Neural progenitor cell (in vitro differentiated cells): Measurements from ENCODE around the gene CDH13. TPM values are rescaled to one million over a fixed set of nuclear protein-coding genes. Genes with fewer than 3 reads are reported as not detected.

Experiments
- DNase-seq: peaks from one replicate; pipeline ENCODE4 v3.0.0-alpha.2; 2016; ENCODE audit warnings: low spot score
- H2AFZ ChIP-seq: fragments of 200-600 bp; sonication (generic); replicated peaks from 2 replicates; pipeline ENCODE4 v1.6.1; 2016; ENCODE audit warnings: antibody characterized with exemption
- H3F3A ChIP-seq: fragments of 200-600 bp; sonication (generic); 2 replicates; pipeline ENCODE4 v1.6.1; 2016; ENCODE audit warnings: antibody characterized with exemption, low read depth
- H3K27ac ChIP-seq: fragments of 200-600 bp; sonication (generic); 2 replicates; pipeline ENCODE4 v1.5.1; 2016; ENCODE audit warnings: mild to moderate bottlenecking
- H3K27me3 ChIP-seq: fragments of 200-600 bp; sonication (generic); 2 replicates; pipeline ENCODE4 v1.6.1; 2016; ENCODE audit warnings: mild to moderate bottlenecking, moderate library complexity
- H3K36me3 ChIP-seq: fragments of 200-600 bp; sonication (generic); 2 replicates; pipeline ENCODE4 v1.5.1; 2016
- H3K4me1 ChIP-seq: fragments of 200-600 bp; sonication (generic); 2 replicates; pipeline ENCODE4 v1.6.1; 2016; ENCODE audit warnings: mixed run types
- H3K4me2 ChIP-seq: fragments of 200-600 bp; sonication (generic); 2 replicates; pipeline ENCODE4 v1.6.1; 2016
- H3K4me3 ChIP-seq: fragments of 200-600 bp; sonication (generic); 2 replicates; pipeline ENCODE4 v1.5.1; 2016
- H3K79me2 ChIP-seq: fragments of 200-600 bp; sonication (generic); 2 replicates; pipeline ENCODE4 v1.6.1; 2016; ENCODE audit warnings: low read depth
- H3K9ac ChIP-seq: fragments of 200-600 bp; sonication (generic); 2 replicates; pipeline ENCODE4 v1.6.1; 2016
- H3K9me3 ChIP-seq: fragments of 200-600 bp; sonication (generic); 2 replicates; pipeline ENCODE4 v1.5.1; 2016; ENCODE audit warnings: low read depth
- H4K20me1 ChIP-seq: fragments of 200-600 bp; sonication (generic); 2 replicates; pipeline ENCODE4 v1.6.1; 2016; ENCODE audit warnings: low read depth
- H3K27ac Mint-ChIP-seq: 3 replicates; pipeline ENCODE4 v1.8.0; 2021; ENCODE audit warnings: mixed read lengths
- H3K27me3 Mint-ChIP-seq: 2 replicates; pipeline ENCODE4 v1.8.0; 2022; ENCODE audit warnings: low read depth, mild to moderate bottlenecking, inconsistent platforms, moderate library complexity, mixed read lengths; ENCODE audit not compliant: insufficient read depth
- H3K36me3 Mint-ChIP-seq: 3 replicates; pipeline ENCODE4 v1.8.0; 2021; ENCODE audit warnings: mixed read lengths
- H3K4me1 Mint-ChIP-seq: 3 replicates; pipeline ENCODE4 v1.8.0; 2021; ENCODE audit warnings: mixed read lengths
- H3K4me3 Mint-ChIP-seq: 3 replicates; pipeline ENCODE4 v1.8.0; 2021; ENCODE audit warnings: mild to moderate bottlenecking, moderate library complexity, mixed read lengths
- H3K9me3 Mint-ChIP-seq: 3 replicates; pipeline ENCODE4 v1.8.0; 2020; ENCODE audit warnings: mixed read lengths
- EZH2 ChIP-seq: fragments of 200-600 bp; sonication (generic); IDR thresholded peaks from 2 replicates; pipeline ENCODE4 v1.6.1; 2017; ENCODE audit warnings: antibody characterized with exemption, mild to moderate bottlenecking, moderate library complexity
- EZH2phosphoT487 ChIP-seq: fragments of 200-600 bp; sonication (generic); IDR thresholded peaks from 2 replicates; pipeline ENCODE4 v1.6.1; 2017; ENCODE audit warnings: antibody characterized with exemption
- total RNA-seq: library from RNA; depleted of rRNA; stranded (reverse); fragments of >200 nt; gene quantifications from 2 replicates; pipeline ENCODE4 v1.2.3, GENCODE V29; 2015; ENCODE audit warnings: low replicate concordance
- TF ChIP-seq, protein P1 (sequence below): fragments of 200-600 bp; sonication (generic); IDR thresholded peaks from 2 replicates; pipeline ENCODE4 v1.5.1; 2017; ENCODE audit warnings: antibody characterized with exemption, mild to moderate bottlenecking

The CDH13 gene
- total RNA-seq, 1 donor from 2014 or later, result 3.0 TPM

GRCh38 chr16:83083361-83083760, 456.6 kb downstream of the CDH13 start:
- no peak for DNase-seq
- Histone ChIP-seq H3K4me1 (no peaks in the 10 kb centered on the region), H3K4me3 (no peak overlapping the region), H3K36me3 (no peaks in the 10 kb centered on the region), H3K9ac (no peak overlapping the region), H3K27ac (no peak overlapping the region), H3K4me2 (no peak overlapping the region), H3F3A (no peaks in the 10 kb centered on the region), H3K9me3 (no peaks in the 10 kb centered on the region), H3K27me3 (no peaks in the 10 kb centered on the region), H2AFZ (no peak overlapping the region), H4K20me1 (no peaks in the 10 kb centered on the region), H3K79me2 (no peaks in the 10 kb centered on the region)
- Mint-ChIP-seq H3K27me3 (no peaks in the 10 kb centered on the region), H3K36me3 (no peaks in the 10 kb centered on the region), H3K27ac (no peak overlapping the region), H3K4me3 (no peak overlapping the region), H3K4me1 (no peaks in the 10 kb centered on the region), H3K9me3 (peaks cover 1% of the 10 kb centered on the region)
- no peak for TF ChIP-seq EZH2phosphoT487
- TF ChIP-seq, protein P1, sequence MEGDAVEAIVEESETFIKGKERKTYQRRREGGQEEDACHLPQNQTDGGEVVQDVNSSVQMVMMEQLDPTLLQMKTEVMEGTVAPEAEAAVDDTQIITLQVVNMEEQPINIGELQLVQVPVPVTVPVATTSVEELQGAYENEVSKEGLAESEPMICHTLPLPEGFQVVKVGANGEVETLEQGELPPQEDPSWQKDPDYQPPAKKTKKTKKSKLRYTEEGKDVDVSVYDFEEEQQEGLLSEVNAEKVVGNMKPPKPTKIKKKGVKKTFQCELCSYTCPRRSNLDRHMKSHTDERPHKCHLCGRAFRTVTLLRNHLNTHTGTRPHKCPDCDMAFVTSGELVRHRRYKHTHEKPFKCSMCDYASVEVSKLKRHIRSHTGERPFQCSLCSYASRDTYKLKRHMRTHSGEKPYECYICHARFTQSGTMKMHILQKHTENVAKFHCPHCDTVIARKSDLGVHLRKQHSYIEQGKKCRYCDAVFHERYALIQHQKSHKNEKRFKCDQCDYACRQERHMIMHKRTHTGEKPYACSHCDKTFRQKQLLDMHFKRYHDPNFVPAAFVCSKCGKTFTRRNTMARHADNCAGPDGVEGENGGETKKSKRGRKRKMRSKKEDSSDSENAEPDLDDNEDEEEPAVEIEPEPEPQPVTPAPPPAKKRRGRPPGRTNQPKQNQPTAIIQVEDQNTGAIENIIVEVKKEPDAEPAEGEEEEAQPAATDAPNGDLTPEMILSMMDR, result no peak
- TF ChIP-seq EZH2, result no peak

- Histone ChIP-seq H3K36me3 (no peaks in the 10 kb centered on the region), H3K79me2 (no peaks in the 10 kb centered on the region), H4K20me1 (no peaks in the 10 kb centered on the region), H3K27me3 (no peaks in the 10 kb centered on the region), H3K4me2 (no peak overlapping the region), H3K27ac (no peak overlapping the region), H3K9me3 (no peaks in the 10 kb centered on the region), H3F3A (no peaks in the 10 kb centered on the region), H3K9ac (no peak overlapping the region), H2AFZ (no peak overlapping the region), H3K4me3 (no peak overlapping the region), H3K4me1 (no peaks in the 10 kb centered on the region)
- Mint-ChIP-seq H3K4me3 (no peak overlapping the region), H3K27me3 (no peaks in the 10 kb centered on the region), H3K9me3 (peaks cover 1% of the 10 kb centered on the region), H3K36me3 (no peaks in the 10 kb centered on the region), H3K4me1 (no peaks in the 10 kb centered on the region), H3K27ac (no peak overlapping the region)
- no peak for DNase-seq
- TF ChIP-seq EZH2 (no peak), EZH2phosphoT487 (no peak)
- TF ChIP-seq, protein P1, result no peak
Observed at GRCh38 chr16:83085660-83086059, 458.9 kb downstream of the CDH13 start.

- Mint-ChIP-seq H3K4me3 (no peak overlapping the region), H3K4me1 (no peaks in the 10 kb centered on the region), H3K9me3 (peaks cover 11% of the 10 kb centered on the region), H3K27ac (no peak overlapping the region), H3K27me3 (no peaks in the 10 kb centered on the region), H3K36me3 (no peaks in the 10 kb centered on the region)
- H3K27me3 ChIP-seq, result no peaks in the 10 kb centered on the region
- no peak overlapping the region for H3K4me2 ChIP-seq
- no peaks in the 10 kb centered on the region for H3K4me1 ChIP-seq
- no peaks in the 10 kb centered on the region for H3K36me3 ChIP-seq
- H3K9me3 ChIP-seq, result peaks cover 5% of the 10 kb centered on the region
- DNase-seq, result no peak
- no peak overlapping the region for H2AFZ ChIP-seq
- H3F3A ChIP-seq, result no peaks in the 10 kb centered on the region
- H4K20me1 ChIP-seq, result no peaks in the 10 kb centered on the region
- no peak overlapping the region for H3K27ac ChIP-seq
- no peak overlapping the region for H3K9ac ChIP-seq
- no peak overlapping the region for H3K4me3 ChIP-seq
- no peaks in the 10 kb centered on the region for H3K79me2 ChIP-seq
- TF ChIP-seq EZH2phosphoT487, result no peak
- TF ChIP-seq, protein P1, result no peak
- TF ChIP-seq EZH2, result no peak
Observed at GRCh38 chr16:83095941-83096692, 469.3 kb downstream of the CDH13 start.
